SKM-1 (cell line): ENCODE data around the gene RBFOX1.

ENCODE experiments used
- DNase-seq: peaks from one replicate; lab custom pipeline; 2025; ENCODE audit not compliant: unreplicated experiment; lab: John Stamatoyannopoulos, UW

The RBFOX1 gene

DNA sequence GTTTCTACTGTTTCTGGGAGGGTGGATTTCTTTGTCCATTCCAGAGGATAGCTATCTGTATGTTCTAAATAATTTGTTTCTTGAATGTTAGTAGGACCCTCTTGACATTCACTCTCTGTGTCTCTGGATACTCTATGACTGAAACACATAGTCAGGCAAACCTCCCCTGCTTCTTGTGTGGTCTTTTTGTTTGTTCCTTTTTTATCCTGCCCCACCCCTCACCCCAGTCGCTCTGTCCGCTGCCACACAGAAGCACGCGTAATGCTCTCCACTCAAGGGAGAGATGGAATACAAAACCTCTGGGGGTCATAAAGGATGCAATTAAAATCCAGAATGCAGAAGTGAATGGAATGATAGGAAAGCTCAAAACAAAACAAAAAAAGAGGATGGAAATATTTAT is 253.1 kb downstream of the RBFOX1 start:
- no peak for DNase-seq

GRCh38 chr16:7590934-7591333 is 258.3 kb downstream of the RBFOX1 start:
- DNase-seq, result no peak

- no peak for DNase-seq
Observed at GRCh38 chr16:7596308-7596707, 263.7 kb downstream of the RBFOX1 start.

DNA sequence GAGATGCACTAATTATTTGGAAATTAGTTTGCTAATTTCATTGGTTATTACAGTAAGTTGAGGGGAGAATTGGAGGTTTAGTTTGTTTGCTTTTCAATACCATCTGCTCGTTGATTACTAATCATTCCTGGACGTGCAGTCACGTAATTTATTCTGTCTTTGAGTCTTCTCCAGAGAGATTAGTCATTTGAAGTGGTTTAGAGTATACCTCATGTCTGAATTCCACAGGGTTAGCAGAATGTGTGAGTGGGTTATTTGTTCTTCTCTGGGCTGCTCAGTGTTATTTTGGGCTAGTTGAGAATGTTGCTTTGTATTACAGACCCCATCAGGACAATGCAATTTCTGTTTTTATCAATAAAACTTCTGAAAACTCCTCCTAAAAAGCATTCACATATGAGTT is 265.0 kb downstream of the RBFOX1 start:
- no peak for DNase-seq

DNA sequence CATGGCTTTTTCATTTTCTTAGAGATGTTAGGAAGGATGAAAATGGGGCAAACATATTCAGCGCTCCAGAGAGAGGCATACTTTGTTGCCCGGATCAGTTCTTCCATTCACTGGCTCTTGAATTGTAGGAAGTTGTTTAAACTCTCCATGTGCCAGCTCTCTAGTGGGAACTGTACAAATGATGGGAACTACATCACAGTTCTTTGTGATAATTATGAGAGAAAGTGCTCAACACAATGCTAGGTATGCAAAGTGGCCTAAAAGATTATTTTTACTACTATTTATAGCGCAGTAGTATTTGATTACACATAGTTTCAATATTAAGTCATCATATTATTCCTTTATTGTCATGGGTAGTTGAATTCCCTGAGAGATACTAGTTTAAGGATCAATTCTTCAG is 268.5 kb downstream of the RBFOX1 start:
- DNase-seq, result no peak

GRCh38 chr16:7602291-7602950 is 269.8 kb downstream of the RBFOX1 start:
- DNase-seq, result no peak

DNA sequence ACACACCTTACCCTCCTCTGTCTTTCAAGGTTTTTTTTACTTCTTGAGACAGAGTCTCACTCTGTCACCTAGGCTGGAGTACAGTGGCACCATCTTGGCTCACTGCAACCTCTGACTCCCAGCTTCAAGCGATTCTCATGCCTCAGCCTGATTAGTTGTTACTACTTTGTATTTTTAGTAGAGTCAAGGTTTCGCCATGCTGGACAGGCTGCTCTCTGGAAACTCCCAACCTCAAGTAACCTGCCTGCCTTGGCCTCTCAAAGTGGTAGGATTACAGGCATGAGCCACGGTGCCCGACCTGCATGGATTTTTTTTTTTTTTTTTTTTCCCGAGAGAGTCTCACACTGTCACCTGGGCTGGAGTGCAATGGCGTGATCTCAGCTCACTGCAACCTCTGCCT is 273.2 kb downstream of the RBFOX1 start:
- DNase-seq, result no peak

GRCh38 chr16:7612671-7613070 is 280.0 kb downstream of the RBFOX1 start:
- no peak for DNase-seq

DNA sequence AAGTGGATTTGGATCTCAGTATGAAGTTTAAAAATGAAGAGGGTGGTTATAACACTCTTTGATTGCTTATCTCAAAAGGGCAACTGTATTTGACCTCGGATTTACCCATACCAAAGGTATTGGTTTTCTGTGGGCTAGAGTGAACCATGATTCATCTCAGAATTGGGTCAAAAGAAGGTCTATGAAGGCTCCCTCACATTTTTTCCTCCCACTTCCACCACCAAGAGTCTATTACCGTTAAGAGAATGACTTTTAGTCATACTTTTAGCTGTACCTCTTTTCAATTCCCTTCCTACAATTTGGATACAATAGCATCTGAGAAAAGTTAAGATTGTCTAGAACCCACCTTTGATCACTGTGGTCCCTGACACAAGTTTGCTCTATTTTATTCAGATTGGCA is 280.9 kb downstream of the RBFOX1 start:
- no peak for DNase-seq

GRCh38 chr16:7614021-7614795 is 281.6 kb downstream of the RBFOX1 start:
- no peak for DNase-seq

GRCh38 chr16:7615565-7615964 is 282.9 kb downstream of the RBFOX1 start:
- DNase-seq, result no peak

- no peak for DNase-seq
Observed at GRCh38 chr16:7624871-7625766, 292.5 kb downstream of the RBFOX1 start.

GRCh38 chr16:7628981-7629380 is 296.3 kb downstream of the RBFOX1 start:
- no peak for DNase-seq

DNA sequence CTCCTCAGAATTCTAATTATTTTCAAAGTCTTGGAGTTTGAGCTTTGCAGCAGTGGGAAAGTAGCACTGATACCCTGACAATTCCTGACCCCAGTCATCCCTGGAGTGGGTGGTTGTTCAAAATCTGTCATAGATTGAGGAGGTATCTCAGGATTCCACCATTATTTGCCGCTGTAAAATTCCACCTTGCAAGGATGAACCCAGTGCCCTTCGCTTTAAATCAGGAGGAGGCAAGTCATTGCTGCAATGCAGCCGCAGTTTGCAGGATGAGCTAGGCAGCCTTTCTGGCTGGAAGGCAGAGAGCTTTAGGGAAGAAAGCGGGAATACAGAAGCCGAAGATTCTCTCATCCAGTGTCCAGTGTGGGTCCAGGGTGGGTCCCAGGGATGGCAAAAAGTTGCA is 296.9 kb downstream of the RBFOX1 start:
- no peak for DNase-seq

- DNase-seq, result no peak
Observed at GRCh38 chr16:7637446-7637845, 304.8 kb downstream of the RBFOX1 start.

DNA sequence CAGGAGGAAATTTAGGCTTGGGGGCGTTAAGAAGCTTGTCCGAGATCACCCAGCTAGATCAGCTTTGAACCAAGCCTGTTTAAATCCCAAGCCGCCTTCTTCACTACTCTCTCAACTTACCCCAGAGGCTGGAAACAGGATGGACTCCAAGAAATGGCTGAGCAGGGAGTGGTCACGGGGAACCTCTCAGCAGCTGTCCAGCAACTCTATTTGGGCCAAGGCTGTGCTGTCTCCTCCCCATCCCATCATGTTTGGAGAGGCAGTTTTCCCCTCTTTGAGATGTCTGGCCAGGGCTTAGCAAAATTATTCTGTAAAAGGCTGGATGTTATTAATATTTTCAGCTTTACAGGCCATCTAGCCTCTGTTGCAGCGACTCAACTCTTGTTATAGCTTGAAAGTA is 305.7 kb downstream of the RBFOX1 start:
- DNase-seq, result no peak

- DNase-seq, result no peak
Observed at GRCh38 chr16:7640334-7640733, 307.7 kb downstream of the RBFOX1 start.

DNA sequence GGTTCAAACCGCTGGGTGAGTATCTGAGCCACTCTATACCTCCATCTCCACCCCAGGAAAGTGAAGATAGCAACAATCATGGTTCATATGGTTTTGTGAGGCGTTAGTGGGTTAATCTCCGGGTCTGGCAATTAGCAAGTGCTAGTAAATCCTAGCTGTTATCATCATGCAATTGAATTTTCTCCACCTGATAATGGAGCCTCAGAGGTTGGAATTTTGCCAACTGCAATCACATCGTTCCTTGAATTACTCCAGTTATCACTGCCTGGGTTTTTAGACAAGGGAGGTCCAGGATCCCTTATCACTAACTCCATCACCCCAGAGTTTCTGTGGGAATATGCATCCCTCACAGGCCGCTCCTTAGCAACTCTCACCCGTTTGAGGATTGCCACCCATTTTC is 311.5 kb downstream of the RBFOX1 start:
- DNase-seq, result no peak

GRCh38 chr16:7644811-7645210 is 312.2 kb downstream of the RBFOX1 start:
- no peak for DNase-seq

DNA sequence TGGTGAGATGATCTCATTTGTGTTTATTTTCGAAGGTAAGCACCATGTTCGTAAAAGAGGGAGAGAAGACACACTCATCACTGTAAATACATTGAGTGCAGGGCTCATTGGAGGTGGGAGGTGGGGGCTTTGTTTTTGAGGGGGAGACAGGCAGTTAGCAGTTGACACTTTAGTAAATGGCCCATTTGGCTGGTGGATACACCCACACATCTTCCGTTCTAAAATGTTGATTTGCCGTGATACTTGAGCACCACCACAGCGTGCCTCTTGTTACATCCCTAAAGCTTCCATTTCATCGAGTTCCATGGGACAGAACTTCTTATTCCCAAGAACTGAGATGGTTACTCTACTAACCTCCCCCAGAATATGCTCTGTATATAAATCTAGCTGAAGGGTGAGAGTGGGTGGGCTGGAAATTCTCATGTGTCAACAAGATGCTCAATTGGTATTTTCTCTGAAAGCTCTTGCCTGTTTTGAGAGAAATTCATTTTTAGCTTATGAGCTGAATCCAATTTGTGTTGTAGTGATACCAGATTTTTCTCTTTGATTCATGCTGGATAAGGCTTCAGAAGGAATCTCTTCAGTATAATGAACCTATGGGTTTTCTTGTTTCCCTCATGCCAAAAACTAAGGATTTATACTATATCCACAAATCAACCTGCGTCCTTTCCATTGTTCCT is 314.3 kb downstream of the RBFOX1 start:
- DNase-seq, result no peak

DNA sequence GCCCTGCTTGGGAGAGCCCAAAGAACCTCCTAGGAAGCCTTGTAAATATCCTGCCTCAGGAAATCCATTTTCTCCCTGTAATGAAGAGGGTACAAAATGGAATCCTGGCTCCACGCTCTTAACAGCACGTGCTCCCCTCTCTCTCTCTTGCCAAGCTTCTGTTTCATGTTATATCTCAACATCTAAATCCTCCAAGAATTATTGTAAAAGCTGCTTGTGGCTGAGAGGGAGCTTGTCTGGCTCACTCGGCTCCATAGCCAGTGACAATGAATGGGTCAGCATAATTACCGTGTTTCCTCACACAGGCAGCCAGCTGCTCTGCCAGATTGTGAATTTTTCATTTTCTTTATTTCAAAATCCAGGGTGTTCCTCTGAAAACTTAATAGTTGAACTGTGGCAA is 317.8 kb downstream of the RBFOX1 start:
- DNase-seq, result no peak
